ENCODE data around the gene SLC4A3.

The SLC4A3 gene

DNA sequence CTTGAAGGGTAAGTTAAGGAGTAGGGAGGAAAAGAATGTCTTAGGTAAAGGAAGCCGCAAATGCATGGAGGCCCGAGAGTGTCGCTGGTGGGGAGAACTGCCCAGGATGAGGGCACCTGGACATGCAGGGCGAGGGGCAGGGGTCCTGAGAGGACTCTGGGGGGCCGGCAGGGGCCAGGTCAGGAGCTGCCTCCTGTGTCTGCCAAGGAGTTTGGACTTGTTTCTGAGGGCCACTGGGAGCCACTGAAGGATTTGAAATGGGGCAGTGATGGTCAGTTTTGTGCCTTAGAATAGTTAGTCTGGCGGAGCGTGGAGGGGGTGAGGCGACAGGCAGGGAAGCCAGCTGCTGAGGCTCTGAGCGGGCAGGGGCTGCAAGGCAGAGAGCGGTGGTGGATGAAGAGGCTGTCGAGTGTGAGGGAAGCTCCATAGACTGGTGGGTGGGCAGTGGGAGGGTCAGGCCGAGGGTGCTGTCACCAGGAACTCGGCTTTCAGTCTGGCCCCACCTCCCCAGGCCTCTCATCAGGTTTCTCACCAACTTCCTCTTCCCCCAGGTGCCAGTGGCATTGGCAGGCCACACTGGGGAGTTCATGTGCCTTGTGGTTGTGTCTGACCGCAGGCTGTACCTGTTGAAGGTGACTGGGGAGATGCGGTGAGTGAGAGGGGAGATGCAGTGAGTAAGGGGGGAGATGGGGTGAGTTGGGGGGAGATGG, 14.7 kb upstream of the SLC4A3 start:
- DNase-seq (ENCODE audit: low read depth in 3 of 3): no peak

DNA sequence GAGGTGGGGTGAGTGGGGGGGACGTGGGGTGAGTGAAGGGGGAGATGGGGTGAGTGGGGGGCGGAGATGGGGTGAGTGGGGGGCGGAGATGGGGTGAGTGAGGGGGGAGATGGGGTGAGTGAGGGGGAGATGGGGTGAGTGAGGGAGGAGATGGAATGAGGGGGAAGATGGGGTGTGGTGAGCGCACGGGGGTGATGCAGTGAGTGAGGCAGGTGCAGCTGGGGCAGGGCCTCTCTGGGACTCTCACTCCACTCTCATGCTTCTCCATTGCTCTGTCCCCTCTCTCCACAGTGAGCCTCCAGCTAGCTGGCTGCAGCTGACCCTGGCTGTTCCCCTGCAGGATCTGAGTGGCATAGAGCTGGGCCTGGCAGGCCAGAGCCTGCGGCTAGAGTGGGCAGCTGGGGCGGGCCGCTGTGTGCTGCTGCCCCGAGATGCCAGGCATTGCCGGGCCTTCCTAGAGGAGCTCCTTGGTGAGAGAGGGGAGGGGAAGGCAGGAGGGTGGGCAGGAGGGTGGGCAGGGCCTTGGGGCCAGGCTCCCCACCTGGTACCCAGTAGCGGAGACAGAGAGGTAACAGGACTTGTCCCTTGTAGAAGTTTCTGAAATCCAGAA, 13.9 kb upstream of the SLC4A3 start:
- DNase-seq (ENCODE audit: low read depth in 3 of 3): no peak

DNA sequence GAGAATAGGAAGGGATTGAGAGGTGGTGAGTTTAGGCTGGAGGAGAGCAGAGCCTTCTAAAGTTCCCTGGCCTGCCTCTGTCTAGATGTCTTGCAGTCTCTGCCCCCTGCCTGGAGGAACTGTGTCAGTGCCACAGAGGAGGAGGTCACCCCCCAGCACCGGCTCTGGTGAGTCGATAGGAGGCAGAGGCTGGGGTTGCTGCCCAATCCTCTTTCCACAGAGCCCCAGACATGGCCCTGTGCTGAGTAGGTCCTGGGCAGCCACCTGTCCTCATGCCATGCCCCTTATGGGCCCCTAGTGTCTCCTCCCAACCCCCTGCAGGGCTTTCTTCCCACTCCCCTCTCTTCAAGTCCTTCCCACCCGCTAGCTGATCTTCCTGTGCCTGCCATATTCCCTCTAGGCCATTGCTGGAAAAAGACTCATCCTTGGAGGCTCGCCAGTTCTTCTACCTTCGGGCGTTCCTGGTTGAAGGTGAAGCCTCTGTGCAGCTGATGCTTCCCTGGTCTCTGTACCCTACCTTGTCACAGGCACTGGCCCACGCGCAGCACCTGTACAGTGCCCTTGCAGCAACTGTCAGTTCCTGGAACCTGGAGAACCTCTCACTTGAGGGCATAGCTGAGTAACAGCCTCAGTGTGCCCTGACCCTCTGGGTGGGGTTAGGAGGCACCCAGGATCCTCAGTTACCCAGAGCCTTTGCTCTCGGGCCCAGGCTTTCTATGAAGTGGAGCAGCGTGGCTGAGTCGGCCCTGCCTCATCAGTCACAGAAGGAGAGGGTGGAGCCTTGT, 13.2 kb upstream of the SLC4A3 start:
- DNase-seq (ENCODE audit: low read depth in 3 of 3): no peak

DNA sequence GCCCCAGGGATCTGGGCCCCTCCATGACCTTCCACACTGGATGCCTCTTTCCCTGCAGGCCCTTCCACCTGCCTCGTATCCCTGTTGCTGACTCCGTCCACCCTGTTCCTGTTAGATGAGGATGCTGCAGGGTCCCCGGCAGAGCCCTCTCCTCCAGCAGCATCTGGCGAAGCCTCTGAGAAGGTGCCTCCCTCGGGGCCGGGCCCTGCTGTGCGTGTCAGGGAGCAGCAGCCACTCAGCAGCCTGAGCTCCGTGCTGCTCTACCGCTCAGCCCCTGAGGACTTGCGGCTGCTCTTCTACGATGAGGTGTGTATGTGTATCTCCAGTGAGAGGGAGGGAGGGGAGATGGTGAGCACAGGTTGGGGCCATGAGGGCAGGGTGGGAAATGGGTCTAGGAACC, 12.4 kb upstream of the SLC4A3 start:
- no peak for DNase-seq (ENCODE audit: low read depth in 3 of 3)

- DNase-seq (ENCODE audit: low read depth in 3 of 3): no peak
These were observed 11.5 kb upstream of the SLC4A3 start for GRCh38 chr2:219615894-219616293.

GRCh38 chr2:219616550-219616949, 10.9 kb upstream of the SLC4A3 start:
- DNase-seq (ENCODE audit: low read depth in 3 of 3): no peak

GRCh38 chr2:219618733-219619122, 8.7 kb upstream of the SLC4A3 start:
- no peak for DNase-seq (ENCODE audit: low read depth in 3 of 3)

GRCh38 chr2:219619235-219619634, 8.2 kb upstream of the SLC4A3 start:
- no peak for DNase-seq (ENCODE audit: low read depth in 3 of 3)

- DNase-seq (ENCODE audit: low read depth in 3 of 3): no peak
These were observed 6.9 kb upstream of the SLC4A3 start for GRCh38 chr2:219620546-219620945.

- DNase-seq (ENCODE audit: low read depth in 3 of 3): no peak
These were observed 5.5 kb upstream of the SLC4A3 start for GRCh38 chr2:219621935-219622334.

- DNase-seq (ENCODE audit: low read depth in 3 of 3): no peak
These were observed 5.0 kb upstream of the SLC4A3 start for GRCh38 chr2:219622472-219622871.

DNA sequence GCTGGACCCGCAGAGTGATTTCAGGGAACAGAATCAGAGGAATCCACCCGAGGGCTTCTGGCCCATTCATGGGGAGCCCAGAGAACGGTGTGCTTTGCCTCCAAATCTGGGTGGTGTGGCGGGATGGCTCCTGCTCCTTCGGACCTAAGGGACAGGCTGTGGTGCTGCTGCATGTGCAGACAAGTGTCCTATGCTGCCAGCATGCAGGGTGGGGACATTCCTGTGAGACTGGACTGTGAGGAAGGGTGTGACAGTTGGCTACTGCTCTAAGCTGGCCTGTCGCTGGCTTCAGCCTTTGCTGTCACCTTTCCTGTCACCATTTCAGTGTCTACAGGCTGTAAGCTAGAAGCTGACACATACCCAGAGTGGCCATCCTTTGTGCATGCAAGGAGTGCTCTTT, 2.9 kb upstream of the SLC4A3 start:
- no peak for DNase-seq (ENCODE audit: low read depth in 3 of 3)

DNA sequence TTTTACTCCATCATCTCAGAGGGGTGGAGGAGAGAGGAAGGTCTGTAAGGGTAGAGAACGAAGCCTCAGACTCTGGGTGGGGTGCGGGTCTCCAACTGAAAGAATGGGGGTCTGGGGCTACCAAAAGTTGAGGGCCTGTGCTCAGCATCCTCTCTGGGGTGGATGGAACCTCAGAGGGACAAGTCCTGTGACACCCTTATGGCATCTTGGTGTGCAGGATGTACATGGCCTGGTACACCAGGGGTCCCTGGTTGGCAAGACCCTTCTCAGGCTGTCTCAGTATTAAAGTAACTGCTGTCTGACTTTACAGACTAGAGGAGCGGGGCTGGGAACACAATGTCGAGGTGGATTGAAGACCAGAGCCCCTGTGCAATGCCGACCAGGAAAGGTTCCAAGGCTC, 2.3 kb upstream of the SLC4A3 start:
- DNase-seq (ENCODE audit: low read depth in 3 of 3): no peak

- no peak for DNase-seq (ENCODE audit: low read depth in 3 of 3)
These were observed 890 bp upstream of the SLC4A3 start for GRCh38 chr2:219626540-219626939.

- DNase-seq (ENCODE audit: low read depth in 3 of 3): no peak
These were observed 980 bp downstream of the SLC4A3 start for GRCh38 chr2:219628235-219628985.

GRCh38 chr2:219628986-219629901, 1.8 kb downstream of the SLC4A3 start:
- DNase-seq (ENCODE audit: low read depth in 3 of 3): no peak

GRCh38 chr2:219629976-219630695, 2.7 kb downstream of the SLC4A3 start:
- no peak for DNase-seq (ENCODE audit: low read depth in 3 of 3)

GRCh38 chr2:219630770-219631405, 3.5 kb downstream of the SLC4A3 start:
- no peak for DNase-seq (ENCODE audit: low read depth in 3 of 3)

- no peak for DNase-seq (ENCODE audit: low read depth in 3 of 3)
These were observed 4.0 kb downstream of the SLC4A3 start for GRCh38 chr2:219631406-219631891.

All from stimulated activated CD4-positive, alpha-beta T cell treated with anti-CD3 and anti-CD28 coated beads, TNF-alpha, amount 100 ng/mL, for 48 hours (primary cell).